Measurements from ENCODE around the gene GSTP1.
"Not testable (repeated sequence)": the region's sequence is repeated elsewhere in the genome, so short reads cannot be mapped to it uniquely, and the experiment has no call there.

GSTP1 gene

DNA sequence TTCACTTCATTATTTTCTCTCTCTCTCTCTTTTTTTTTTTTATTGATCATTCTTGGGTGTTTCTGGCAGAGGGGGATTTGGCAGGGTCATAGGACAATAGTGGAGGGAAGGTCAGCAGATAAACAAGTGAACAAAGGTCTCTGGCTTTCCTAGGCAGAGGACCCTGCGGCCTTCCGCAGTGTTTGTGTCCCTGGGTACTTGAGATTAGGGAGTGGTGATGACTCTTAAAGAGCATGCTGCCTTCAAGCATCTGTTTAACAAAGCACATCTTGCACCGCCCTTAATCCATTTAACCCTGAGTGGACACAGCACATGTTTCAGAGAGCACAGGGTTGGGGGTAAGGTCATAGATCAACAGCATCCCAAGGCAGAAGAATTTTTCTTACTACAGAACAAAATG is 13.8 kb downstream of the GSTP1 start:
- DNase-seq (ENCODE audit: low read depth), result not testable (repeated sequence)

DNA sequence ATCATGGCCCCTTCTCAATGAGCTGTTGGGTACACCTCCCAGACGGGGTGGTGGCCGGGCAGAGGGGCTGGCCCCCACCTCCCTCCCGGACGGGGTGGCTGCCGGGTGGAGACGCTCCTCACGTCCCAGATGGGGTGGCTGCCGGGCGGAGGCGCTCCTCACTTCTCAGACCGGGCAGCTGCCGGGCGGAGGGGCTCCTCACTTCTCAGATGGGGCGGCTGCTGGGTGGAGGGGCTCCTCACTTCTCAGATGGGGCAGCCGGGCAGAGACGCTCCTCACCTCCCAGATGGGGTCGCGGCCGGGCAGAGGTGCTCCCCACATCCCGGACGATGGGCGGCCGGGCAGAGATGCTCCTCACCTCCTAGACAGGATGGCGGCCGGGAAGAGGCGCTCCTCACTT is 14.4 kb downstream of the GSTP1 start:
- not testable (repeated sequence) for DNase-seq (ENCODE audit: low read depth)

DNA sequence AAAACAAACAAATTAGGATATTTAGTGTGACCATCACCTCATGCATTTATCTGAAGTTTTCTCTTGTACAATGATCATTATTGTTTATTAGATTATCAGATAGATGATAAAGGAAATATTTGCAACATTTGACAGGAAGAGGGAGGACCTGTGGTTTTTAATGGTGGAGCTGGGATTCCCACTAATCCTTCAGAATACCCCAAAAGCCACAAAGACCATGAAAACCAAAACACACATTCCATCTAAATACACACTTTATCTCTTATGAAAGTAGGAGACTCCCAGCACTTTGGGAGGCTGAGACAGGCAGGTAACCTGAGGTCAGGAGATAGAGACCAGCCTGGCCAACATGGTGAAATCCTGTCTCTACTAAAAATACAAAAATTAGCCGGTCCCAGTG is 15.5 kb downstream of the GSTP1 start:
- no peak for DNase-seq (ENCODE audit: low read depth)

DNA sequence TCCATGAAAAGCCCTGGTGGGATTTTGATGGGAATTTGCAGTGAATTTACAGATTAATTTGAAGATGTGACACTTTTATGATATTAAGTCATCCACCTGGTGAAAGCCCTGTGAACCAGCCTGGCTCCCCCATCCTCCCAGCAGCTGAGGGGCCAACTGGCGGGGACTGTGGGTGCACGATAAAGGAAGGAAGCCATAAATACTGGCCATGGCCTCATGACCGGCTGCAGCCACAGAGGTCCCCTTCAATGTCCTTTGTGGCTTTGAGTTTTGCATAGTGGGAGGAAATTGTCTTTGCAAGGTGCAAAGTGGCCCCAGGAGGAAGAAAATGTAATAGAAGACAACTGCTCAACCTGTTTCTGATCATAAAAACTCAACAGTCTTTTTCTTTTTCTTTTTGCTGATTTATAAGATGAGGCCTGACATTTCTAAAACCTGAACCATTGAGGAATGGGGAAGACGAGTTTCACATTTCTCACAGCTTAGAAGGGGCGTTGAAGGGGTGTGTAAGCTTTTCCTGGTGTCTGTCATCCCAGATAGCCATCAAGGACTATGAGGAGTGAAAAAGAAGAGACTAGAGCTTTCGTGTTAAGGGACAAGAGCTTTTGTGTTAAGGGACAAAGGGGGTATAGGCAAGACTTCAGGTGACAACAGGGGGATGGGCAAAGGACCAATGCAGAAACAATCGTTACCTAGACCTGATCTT is 16.9 kb downstream of the GSTP1 start:
- DNase-seq (ENCODE audit: low read depth), result no peak

DNA sequence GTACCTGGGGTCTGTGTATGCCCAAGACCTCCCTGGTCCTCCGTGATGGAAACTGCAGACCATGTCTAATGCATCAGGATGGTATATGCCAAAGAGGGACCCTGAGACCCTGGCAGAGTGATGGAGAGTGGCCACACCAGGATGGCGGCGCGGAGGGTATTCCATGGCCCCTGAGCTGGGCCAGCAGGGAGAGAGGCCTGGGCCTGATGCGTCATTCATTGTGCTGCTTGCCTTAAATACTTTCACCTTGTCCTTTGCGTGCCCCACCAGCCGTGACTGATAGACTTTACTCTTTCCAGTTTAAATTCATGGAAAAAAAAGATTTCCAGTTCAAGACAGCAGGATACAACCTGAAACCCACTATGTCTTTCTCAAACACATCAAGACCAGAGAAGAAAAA is 17.5 kb downstream of the GSTP1 start:
- DNase-seq (ENCODE audit: low read depth), result no peak

DNA sequence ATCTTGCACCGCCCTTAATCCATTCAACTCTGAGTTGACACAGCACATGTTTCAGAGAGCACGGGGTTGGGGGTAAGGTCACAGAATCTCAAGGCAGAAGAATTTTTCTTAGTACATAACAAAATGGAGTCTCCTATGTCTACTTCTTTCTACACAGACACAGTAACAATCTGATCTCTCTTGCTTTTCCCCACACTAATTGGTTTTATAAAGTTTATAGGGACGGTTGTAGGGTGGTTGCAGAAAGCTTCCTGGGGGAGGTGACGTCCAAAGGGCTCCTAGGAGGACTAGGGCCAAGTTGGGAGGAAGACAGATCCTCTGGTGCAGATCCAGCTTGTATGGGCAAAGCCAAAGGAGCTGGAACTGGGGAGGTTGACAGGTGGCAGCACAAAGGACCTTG is 20.5 kb downstream of the GSTP1 start:
- not testable (repeated sequence) for DNase-seq (ENCODE audit: low read depth)

- no peak for DNase-seq (ENCODE audit: low read depth)
These were observed 21.2 kb downstream of the GSTP1 start for GRCh38 chr11:67604815-67605214.

DNA sequence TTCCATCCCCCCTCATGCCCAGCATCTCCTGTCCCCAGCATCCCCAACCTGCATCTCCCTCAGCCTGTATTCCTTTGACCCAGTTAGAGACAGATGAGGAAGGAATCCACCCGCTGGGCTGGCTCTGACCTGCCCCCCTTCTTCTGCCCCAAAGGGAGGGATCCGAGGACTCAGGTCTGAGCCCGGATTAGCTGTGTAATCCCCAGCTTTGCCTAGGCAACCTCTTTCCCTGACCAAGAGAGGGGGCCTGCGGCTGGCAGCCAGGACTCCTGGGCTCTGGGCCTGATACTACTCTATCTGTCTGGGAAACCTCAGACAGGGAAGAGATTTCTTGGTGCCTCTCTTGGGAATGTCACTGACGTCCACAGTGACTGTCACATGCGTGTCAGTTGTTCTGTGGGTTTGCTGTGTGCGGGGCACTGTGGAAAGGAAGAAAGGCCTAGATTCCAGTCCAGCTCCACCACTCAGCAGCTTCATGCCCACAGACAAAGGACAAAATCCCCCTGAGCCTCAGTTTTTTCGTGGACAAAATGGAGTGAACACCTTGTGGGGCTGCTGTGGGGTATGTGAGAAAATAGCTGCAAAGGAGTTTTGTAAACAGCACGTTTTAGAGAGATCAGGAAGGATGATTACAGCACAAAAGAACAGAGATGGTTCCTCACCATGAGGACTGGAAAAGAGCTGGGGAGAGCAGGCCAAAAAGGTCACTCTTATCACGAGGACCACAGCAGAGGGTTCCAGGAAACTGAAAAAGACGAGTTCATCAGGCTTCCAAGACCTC is 21.8 kb downstream of the GSTP1 start:
- no peak for DNase-seq (ENCODE audit: low read depth)

GRCh38 chr11:67606093-67606491 is 22.5 kb downstream of the GSTP1 start:
- no peak for DNase-seq (ENCODE audit: low read depth)

- DNase-seq (ENCODE audit: low read depth), result peak; percentile 92
These were observed 23.1 kb downstream of the GSTP1 start, which contains the start of gene NDUFV1 for GRCh38 chr11:67606492-67607295. TSS of gene NDUFV1 (plus strand) at chr11:67606936. CDS start at chr11:67607005, 69 bp downstream.

DNA sequence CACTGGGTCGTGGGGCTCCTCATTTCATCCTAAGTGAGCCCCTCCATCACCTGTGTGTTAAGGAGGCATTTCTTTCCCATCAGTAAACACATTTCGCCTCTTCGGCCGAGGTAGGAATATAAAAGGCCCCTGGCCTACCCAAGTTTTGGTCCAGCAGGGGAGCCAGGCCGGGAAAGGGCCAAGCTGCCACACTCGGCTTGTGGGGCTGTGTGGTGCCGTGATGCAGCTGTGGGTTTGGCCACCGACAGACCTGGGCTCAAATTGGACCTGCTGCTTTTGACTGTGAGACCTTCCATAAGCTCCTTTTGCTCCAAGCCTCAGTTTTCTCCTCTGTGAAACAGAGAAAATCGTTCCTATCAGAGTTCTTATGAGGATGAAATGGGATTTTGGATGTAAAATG is 23.9 kb downstream of the GSTP1 start:
- no peak for DNase-seq (ENCODE audit: low read depth)

GRCh38 chr11:67608486-67608885 is 24.9 kb downstream of the GSTP1 start:
- DNase-seq (ENCODE audit: low read depth), result no peak

DNA sequence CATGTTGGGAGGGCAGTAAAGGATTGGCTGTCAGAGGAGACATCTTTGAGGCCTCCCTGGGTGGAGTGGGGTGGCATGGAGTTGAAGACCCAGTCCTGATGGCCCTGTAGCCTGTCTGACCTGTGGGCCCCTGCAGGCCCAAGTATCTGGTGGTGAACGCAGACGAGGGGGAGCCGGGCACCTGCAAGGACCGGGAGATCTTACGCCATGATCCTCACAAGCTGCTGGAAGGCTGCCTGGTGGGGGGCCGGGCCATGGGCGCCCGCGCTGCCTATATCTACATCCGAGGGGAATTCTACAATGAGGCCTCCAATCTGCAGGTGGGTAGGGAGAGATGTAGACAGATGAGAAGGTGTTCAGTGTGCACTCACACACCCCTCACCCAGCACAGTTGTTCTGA is 25.7 kb downstream of the GSTP1 start:
- no peak for DNase-seq (ENCODE audit: low read depth)

GRCh38 chr11:67610302-67610868 is 26.8 kb downstream of the GSTP1 start:
- no peak for DNase-seq (ENCODE audit: low read depth)

DNA sequence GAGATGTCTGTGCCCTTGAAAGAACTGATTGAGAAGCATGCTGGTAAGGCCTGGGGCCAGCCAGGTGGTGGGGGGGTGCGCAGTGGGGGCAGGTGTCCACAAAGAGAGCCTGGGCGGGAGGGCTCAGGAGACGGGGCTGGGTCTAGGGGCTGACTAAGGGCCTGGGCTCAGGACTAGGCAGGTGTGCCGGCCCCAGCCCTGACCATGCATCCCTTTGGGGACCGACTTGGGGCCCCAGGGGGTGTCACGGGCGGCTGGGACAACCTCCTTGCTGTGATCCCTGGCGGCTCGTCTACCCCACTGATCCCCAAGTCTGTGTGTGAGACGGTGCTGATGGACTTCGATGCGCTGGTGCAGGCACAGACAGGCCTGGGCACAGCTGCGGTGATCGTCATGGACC is 27.6 kb downstream of the GSTP1 start:
- no peak for DNase-seq (ENCODE audit: low read depth)

DNA sequence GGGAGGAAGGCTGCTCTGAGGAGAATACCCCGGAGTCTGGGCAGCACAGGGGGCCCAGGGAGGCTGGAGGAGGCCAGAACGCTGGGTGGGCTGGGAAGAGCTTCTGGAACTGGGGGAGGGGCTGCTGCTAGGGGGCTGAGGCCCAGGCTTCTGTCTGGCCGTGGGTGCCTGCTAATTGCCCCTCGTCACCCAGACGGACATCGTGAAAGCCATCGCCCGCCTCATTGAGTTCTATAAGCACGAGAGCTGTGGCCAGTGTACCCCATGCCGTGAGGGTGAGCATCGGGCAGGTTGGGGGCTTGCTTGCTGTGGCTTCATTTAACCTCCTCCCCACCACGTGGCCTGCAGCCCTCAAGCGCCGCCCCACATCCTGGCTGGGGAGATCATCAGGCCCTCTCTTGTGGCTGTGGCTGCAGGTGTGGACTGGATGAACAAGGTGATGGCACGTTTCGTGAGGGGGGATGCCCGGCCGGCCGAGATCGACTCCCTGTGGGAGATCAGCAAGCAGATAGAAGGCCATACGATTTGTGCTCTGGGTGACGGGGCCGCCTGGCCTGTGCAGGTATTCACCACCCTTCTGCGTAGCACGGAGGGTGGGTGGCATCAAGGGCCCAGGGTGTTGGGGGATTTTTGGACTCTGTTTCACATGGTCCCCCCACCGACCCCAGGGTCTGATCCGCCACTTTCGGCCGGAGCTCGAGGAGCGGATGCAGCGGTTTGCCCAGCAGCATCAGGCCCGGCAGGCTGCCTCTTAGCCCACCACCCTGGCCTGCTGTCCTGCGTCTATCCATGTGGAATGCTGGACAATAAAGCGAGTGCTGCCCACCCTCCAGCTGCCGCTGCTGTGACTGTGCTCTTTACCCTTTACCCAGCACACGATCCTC is 28.3 kb downstream of the GSTP1 start:
- no peak for DNase-seq (ENCODE audit: low read depth)

DNA sequence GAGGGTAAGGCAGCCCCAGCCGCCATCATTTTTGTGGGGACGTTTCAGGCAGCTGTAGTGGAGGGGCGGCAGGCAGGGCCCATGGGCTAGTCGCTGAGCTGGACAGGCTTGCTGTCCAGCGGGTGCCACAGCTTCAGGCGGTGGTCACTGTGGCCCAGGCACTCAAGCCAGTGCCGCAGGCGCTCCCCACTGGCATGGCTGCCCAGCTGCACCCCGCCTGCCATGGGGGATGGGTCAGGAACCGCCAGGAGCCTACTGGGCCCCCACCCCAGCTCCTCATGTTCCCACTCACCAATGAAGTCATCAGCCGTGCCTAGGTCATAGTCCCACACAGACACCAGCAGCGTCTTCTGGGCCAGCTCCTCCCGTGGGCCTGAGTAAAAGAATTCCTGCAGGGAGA is 29.1 kb downstream of the GSTP1 start:
- no peak for DNase-seq (ENCODE audit: low read depth)

DNA sequence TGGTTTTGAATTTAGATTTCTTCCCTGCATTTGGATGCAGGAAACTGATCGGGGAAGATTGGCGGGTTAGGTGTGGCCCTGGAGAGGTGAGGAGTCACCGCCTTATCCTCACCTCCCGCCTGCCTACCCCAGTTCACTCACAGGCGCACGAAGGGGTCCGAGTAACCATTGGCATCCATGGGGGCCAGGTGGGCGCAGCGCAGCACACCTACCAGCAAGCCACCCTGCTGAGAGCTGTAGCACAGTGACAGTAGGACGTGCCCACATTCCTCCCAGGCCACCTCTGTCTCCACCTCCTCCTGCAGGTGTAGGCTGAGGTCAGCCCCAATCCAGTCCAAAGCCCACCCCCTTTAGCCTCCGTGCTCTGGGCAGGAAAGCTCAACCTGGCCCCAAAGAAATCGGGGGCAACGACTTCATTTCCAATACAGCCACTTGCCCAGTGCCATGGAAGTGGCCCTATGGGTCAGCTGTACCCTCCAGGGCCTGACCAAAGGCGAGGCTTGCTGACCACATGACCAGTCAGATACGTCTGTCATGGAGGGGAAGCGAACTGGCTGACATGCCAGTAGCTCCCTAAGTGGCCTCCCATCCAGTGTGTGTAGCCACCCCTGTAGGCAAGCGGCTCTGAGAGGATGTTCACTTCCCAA is 29.8 kb downstream of the GSTP1 start:
- no peak for DNase-seq (ENCODE audit: low read depth)

DNA sequence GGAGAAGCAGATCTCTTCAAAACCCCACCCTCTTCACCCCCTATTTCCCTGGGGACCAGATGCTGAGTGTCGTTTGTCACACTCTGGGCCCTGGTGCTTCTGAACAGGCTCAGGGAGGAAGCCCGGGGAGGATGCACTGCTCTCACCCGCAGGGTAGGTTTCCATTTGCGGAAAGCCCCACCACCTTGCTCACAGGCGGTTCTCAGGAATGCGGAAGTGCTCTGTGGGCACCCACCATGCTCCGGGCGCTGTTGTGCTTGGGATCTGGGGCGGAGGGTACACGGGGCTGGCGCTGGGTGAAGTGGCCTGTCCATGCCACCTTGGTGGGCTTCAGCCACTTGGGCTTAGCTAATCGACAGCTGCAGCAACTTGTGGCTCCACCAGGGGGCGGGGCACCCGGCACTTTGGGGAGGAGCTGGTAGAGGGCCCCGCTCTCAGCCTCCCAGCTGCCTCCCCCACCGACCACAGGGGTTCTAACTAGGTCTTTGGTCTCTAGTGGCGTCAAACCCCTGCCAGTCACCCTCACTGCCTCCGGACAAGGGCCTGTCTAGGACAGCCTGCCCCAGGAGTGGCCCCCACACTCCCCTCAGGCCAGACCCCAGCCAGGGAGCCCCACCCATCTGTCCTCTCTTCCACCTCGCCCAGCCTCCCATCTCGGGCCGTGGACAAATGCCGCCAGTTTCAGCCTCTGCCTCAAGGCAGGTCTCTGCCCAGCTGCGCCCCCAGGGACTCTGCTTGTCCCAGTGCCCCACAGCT is 30.5 kb downstream of the GSTP1 start:
- DNase-seq (ENCODE audit: low read depth), result peak; percentile 71

All from activated T-helper 1 cell treated with Interleukin-2 at 50 U/mL for 16 hours (primary cell).